Measurements from ENCODE around the gene RNFT2. TPM values are rescaled to one million over a fixed set of nuclear protein-coding genes. Genes with fewer than 3 reads are reported as not detected.

Gene RNFT2
- polyA plus RNA-seq, 1 donor (not counting 4 experiments of a cell fraction or from before 2014, with no cell fraction given): 0.96 TPM

DNA sequence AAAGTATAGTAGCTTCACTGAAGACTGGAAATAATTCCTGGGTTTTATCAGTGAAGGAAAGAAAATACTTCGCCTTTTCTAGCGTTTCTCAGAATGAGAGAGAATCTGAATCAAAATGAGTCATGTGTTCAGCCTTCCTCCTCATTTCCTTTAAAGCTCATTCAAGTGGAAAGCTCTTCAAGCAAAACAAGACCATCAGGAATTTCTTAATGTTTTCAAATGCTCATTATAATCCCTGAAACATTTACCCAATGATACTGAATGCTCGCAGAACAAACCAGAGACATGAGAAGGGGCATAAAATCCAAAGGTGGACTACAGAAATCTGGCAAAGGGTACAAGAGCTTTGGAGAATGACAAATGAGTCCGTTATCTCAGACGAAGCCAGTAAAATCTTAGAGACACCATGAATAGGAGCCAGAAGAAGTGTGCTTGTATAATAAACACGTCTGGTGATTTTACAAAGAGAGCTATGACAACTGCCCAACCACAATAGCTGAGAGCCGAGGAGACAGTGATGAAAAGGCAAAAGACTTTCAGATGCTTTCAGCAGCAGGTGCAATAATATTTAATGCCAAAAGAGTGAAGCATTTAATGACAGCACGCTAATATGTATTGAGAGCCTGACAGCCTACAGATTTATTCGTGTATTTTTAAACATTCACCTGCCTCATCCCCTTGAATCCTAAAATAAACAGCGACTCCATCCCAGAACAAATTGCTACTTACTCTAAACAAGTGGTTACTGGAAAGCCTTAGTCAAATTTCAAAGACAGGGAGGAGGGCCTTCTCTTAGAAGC, 19.3 kb upstream of the RNFT2 start:
- FAIRE-seq (no peak), DNase-seq (ENCODE audit: low read depth, low spot score) (no peak)
- Histone ChIP-seq H3K9ac (ENCODE audit: control insufficient read depth, extremely low read depth, insufficient read depth, low read length) (no peak overlapping the region), H3K27me3 (ENCODE audit: control insufficient read depth, extremely low read depth, insufficient read depth, low read length) (no peaks in the 10 kb centered on the region), H3K4me3 (ENCODE audit: control insufficient read depth in 2 of 3, extremely low read depth in 1 of 3, insufficient read depth in 2 of 3, low read depth in 1 of 3, low read length in 3 of 3) (no peak overlapping the region), H3K4me1 (ENCODE audit: control insufficient read depth, extremely low read depth, insufficient read depth, low read length) (no peaks in the 10 kb centered on the region), H3K9me3 (ENCODE audit: control insufficient read depth, low read depth, low read length) (no peaks in the 10 kb centered on the region), H3K9me1 (ENCODE audit: control insufficient read depth, extremely low read depth, insufficient read depth, low read length) (no peaks in the 10 kb centered on the region), H3K4me2 (ENCODE audit: control insufficient read depth, extremely low read depth, insufficient read depth, low read depth, low read length) (no peak overlapping the region), H2AFZ (ENCODE audit: control insufficient read depth, low read length) (no peak overlapping the region), H3K79me2 (ENCODE audit: control insufficient read depth, insufficient read depth, low read length) (no peaks in the 10 kb centered on the region), H4K20me1 (ENCODE audit: control insufficient read depth, extremely low read depth, insufficient read depth, low read length) (no peaks in the 10 kb centered on the region), H3K27ac (ENCODE audit: control insufficient read depth, insufficient read depth, low read length) (no peak overlapping the region), H3K36me3 (ENCODE audit: control insufficient read depth in 2 of 2, extremely low read depth in 1 of 2, insufficient read depth in 2 of 2, low read length in 2 of 2) (peaks cover 13 to 25% of the 10 kb centered on the region in 2 experiments)
- dilution Hi-C loops (cut with MboI; ENCODE audit: extremely low pct_ligation_motif_present, low sequenced_read_pairs): no loop called here
- TF ChIP-seq, protein P1, sequence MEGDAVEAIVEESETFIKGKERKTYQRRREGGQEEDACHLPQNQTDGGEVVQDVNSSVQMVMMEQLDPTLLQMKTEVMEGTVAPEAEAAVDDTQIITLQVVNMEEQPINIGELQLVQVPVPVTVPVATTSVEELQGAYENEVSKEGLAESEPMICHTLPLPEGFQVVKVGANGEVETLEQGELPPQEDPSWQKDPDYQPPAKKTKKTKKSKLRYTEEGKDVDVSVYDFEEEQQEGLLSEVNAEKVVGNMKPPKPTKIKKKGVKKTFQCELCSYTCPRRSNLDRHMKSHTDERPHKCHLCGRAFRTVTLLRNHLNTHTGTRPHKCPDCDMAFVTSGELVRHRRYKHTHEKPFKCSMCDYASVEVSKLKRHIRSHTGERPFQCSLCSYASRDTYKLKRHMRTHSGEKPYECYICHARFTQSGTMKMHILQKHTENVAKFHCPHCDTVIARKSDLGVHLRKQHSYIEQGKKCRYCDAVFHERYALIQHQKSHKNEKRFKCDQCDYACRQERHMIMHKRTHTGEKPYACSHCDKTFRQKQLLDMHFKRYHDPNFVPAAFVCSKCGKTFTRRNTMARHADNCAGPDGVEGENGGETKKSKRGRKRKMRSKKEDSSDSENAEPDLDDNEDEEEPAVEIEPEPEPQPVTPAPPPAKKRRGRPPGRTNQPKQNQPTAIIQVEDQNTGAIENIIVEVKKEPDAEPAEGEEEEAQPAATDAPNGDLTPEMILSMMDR (optimal IDR thresholded peaks at IDR 0.05 in 1 of 3, IDR thresholded peaks at IDR 0.05 in 1 of 3, conservative IDR thresholded peaks at IDR 0.05 in 1 of 3; ENCODE audit: extremely low read depth in 1 of 3, insufficient read depth in 2 of 3, low read length in 3 of 3): no peak
- TF ChIP-seq EZH2 (IDR thresholded peaks at IDR 0.05; ENCODE audit: low read length): no peak

GRCh38 chr12:116719731-116720528, 18.2 kb upstream of the RNFT2 start:
- H3K79me2 ChIP-seq (ENCODE audit: control insufficient read depth, insufficient read depth, low read length): peaks cover 2% of the 10 kb centered on the region
- H3K9me3 ChIP-seq (ENCODE audit: control insufficient read depth, low read depth, low read length): no peaks in the 10 kb centered on the region
- no peak overlapping the region for H3K9ac ChIP-seq (ENCODE audit: control insufficient read depth, extremely low read depth, insufficient read depth, low read length)
- TF ChIP-seq, protein P1 (optimal IDR thresholded peaks at IDR 0.05 in 1 of 3, IDR thresholded peaks at IDR 0.05 in 1 of 3, conservative IDR thresholded peaks at IDR 0.05 in 1 of 3; ENCODE audit: extremely low read depth in 1 of 3, insufficient read depth in 2 of 3, low read length in 3 of 3): no peak
- TF ChIP-seq EZH2 (IDR thresholded peaks at IDR 0.05; ENCODE audit: low read length): no peak
- no peak overlapping the region for H3K27ac ChIP-seq (ENCODE audit: control insufficient read depth, insufficient read depth, low read length)
- H3K4me1 ChIP-seq (ENCODE audit: control insufficient read depth, extremely low read depth, insufficient read depth, low read length): no peaks in the 10 kb centered on the region
- H3K4me3 ChIP-seq (ENCODE audit: control insufficient read depth in 2 of 3, extremely low read depth in 1 of 3, insufficient read depth in 2 of 3, low read depth in 1 of 3, low read length in 3 of 3): no peak overlapping the region
- dilution Hi-C loops (cut with MboI; ENCODE audit: extremely low pct_ligation_motif_present, low sequenced_read_pairs): no loop called here
- no peak overlapping the region for H2AFZ ChIP-seq (ENCODE audit: control insufficient read depth, low read length)
- H3K4me2 ChIP-seq (ENCODE audit: control insufficient read depth, extremely low read depth, insufficient read depth, low read depth, low read length): no peak overlapping the region
- H3K9me1 ChIP-seq (ENCODE audit: control insufficient read depth, extremely low read depth, insufficient read depth, low read length): no peaks in the 10 kb centered on the region
- DNase-seq (ENCODE audit: low read depth, low spot score) (no peak), FAIRE-seq (no peak)
- no peaks in the 10 kb centered on the region for H3K27me3 ChIP-seq (ENCODE audit: control insufficient read depth, extremely low read depth, insufficient read depth, low read length)
- H4K20me1 ChIP-seq (ENCODE audit: control insufficient read depth, extremely low read depth, insufficient read depth, low read length): no peaks in the 10 kb centered on the region
- peaks cover 13 to 23% of the 10 kb centered on the region in 2 experiments for H3K36me3 ChIP-seq (ENCODE audit: control insufficient read depth in 2 of 2, extremely low read depth in 1 of 2, insufficient read depth in 2 of 2, low read length in 2 of 2)

Measured in keratinocyte (primary cell).